CD14-positive monocyte (primary cell): ENCODE measurements around the gene SLC38A1. TPM values are rescaled to one million over a fixed set of nuclear protein-coding genes. Genes with fewer than 3 reads are reported as not detected.
"Not testable (repeated sequence)": the region's sequence is repeated elsewhere in the genome, so short reads cannot be mapped to it uniquely, and the experiment has no call there.

Source experiments
- DNase-seq, 3 donors: peaks; one replicate each; pipeline ENCODE4 v3.0.0-alpha.2; 2011 to 2022
- H2AFZ ChIP-seq: 2 replicates; pipeline ENCODE4 v1.6.0; 2012; ENCODE audit warnings: mild to moderate bottlenecking, low read depth, low read length, inconsistent platforms; ENCODE audit not compliant: insufficient read depth, poor library complexity, severe bottlenecking
- H3K27ac ChIP-seq, 2 donors: 1 replicate in 1 of 2; 2 replicates in 1 of 2; pipeline ENCODE4 v1.5.1; 2012 to 2013; ENCODE audit warnings: low read length in 2 of 2, control low read depth in 1 of 2, inconsistent platforms in 1 of 2, low read depth in 1 of 2, mild to moderate bottlenecking in 1 of 2
- H3K27me3 ChIP-seq, 2 donors: one replicate each; pipeline versions ENCODE4 v1.6.0 to v1.6.1; 2011 to 2013; ENCODE audit warnings: low read length in 2 of 2; ENCODE audit not compliant: control insufficient read depth in 2 of 2, insufficient read depth in 2 of 2
- H3K36me3 ChIP-seq, 2 donors: replicated peaks in 1 of 2; 1 replicate in 1 of 2; 2 replicates in 1 of 2; pipeline versions ENCODE4 v1.5.1 to v1.6.1; 2012 to 2013; ENCODE audit warnings: low read length in 2 of 2, control low read depth in 1 of 2, inconsistent platforms in 1 of 2, mild to moderate bottlenecking in 1 of 2; ENCODE audit not compliant: insufficient read depth in 2 of 2, control insufficient read depth in 1 of 2
- H3K4me1 ChIP-seq, 2 donors: 1 replicate in 1 of 2; 2 replicates in 1 of 2; pipeline versions ENCODE4 v1.5.1 to v1.6.1; 2012 to 2013; ENCODE audit warnings: low read length in 2 of 2, control low read depth in 1 of 2, inconsistent platforms in 1 of 2, mild to moderate bottlenecking in 1 of 2, moderate library complexity in 1 of 2; ENCODE audit not compliant: insufficient read depth in 2 of 2, control insufficient read depth in 1 of 2
- H3K4me2 ChIP-seq: replicated peaks from 2 replicates; pipeline ENCODE3; 2012; ENCODE audit warnings: low read length, moderate library complexity, mild to moderate bottlenecking; ENCODE audit not compliant: poor library complexity, severe bottlenecking; ENCODE audit errors: extremely low read depth
- H3K4me3 ChIP-seq, 3 experiments: fragments of 200-600 bp in 1 of 3; sonication (generic) in 1 of 3; replicated peaks in 1 of 3; 1 replicate in 2 of 3; 2 replicates in 1 of 3; pipeline ENCODE4 v1.5.1; 2011 to 2013; ENCODE audit warnings: low read length in 3 of 3, mild to moderate bottlenecking in 3 of 3, control low read depth in 2 of 3, low read depth in 2 of 3, inconsistent platforms in 1 of 3, moderate library complexity in 1 of 3
- H3K79me2 ChIP-seq: 2 replicates; pipeline ENCODE4 v1.6.0; 2012; ENCODE audit warnings: mild to moderate bottlenecking, control low read depth, inconsistent platforms, low read length, moderate library complexity; ENCODE audit not compliant: insufficient read depth
- H3K9ac ChIP-seq: 2 replicates; pipeline ENCODE4 v1.6.0; 2017; ENCODE audit warnings: low read length, mild to moderate bottlenecking; ENCODE audit not compliant: insufficient read depth, poor library complexity, severe bottlenecking
- H3K9me3 ChIP-seq, 2 donors: replicated peaks in 1 of 2; 1 replicate in 1 of 2; 2 replicates in 1 of 2; pipeline versions ENCODE4 v1.5.1 to v1.6.1; 2012 to 2013; ENCODE audit warnings: low read length in 2 of 2, control low read depth in 1 of 2; ENCODE audit not compliant: control insufficient read depth in 1 of 2, insufficient read depth in 1 of 2
- H4K20me1 ChIP-seq: 2 replicates; pipeline ENCODE4 v1.6.0; 2012; ENCODE audit warnings: mild to moderate bottlenecking, low read length, control low read depth, moderate library complexity; ENCODE audit not compliant: insufficient read depth
- H3K27ac Mint-ChIP-seq, 7 donors: one replicate each; pipeline ENCODE4 v1.8.0; 2020; ENCODE audit warnings: mild to moderate bottlenecking in 7 of 7, mixed read lengths in 7 of 7, moderate library complexity in 6 of 7, inconsistent platforms in 2 of 7
- H3K27me3 Mint-ChIP-seq, 3 donors: one replicate each; pipeline ENCODE4 v1.8.0; 2021 to 2022; ENCODE audit warnings: low read depth in 3 of 3, mild to moderate bottlenecking in 3 of 3, mixed read lengths in 3 of 3, moderate library complexity in 3 of 3, inconsistent platforms in 1 of 3
- H3K36me3 Mint-ChIP-seq, 2 donors: one replicate each; pipeline ENCODE4 v1.8.0; 2020; ENCODE audit warnings: mixed read lengths in 2 of 2, inconsistent platforms in 1 of 2, mild to moderate bottlenecking in 1 of 2
- H3K4me1 Mint-ChIP-seq: one replicate; pipeline ENCODE4 v1.8.0; 2020; ENCODE audit warnings: mild to moderate bottlenecking, mixed read lengths
- H3K4me3 Mint-ChIP-seq, 2 donors: one replicate each; pipeline ENCODE4 v1.8.0; 2020; ENCODE audit warnings: mild to moderate bottlenecking in 2 of 2, mixed read lengths in 2 of 2, moderate library complexity in 1 of 2
- H3K9me3 Mint-ChIP-seq, 7 donors: one replicate each; pipeline ENCODE4 v1.8.0; 2020 to 2022; ENCODE audit warnings: mixed read lengths in 7 of 7, mild to moderate bottlenecking in 6 of 7, moderate library complexity in 6 of 7, inconsistent platforms in 2 of 7
- CTCF ChIP-seq: fragments of 200-600 bp; IDR thresholded peaks from one replicate; pipeline ENCODE4 v1.8.0; 2022; ENCODE audit warnings: antibody characterized with exemption, mild to moderate bottlenecking
- WGBS: methylation state at CpG from one replicate; pipeline ENCODE4 v1.1.5; 2013; ENCODE audit warnings: missing lambda C conversion rate; ENCODE audit not compliant: insufficient coverage; 5-methylcytosine and 5-hydroxymethylcytosine counted together
- intact Hi-C, 2 donors: fragments of 100-400 bp; cut with micrococcal nuclease; formaldehyde crosslinking; loops; one replicate each; pipeline versions ENCODE4 v1.15.0 to v1.15.1; 2023
- polyA plus RNA-seq, 3 donors: library from polyadenylated mRNA; depleted of rRNA in 1 of 3; unstranded in 2 of 3; stranded (reverse) in 1 of 3; fragments of 300-500 nt in 2 of 3; fragments of >200 nt in 1 of 3; fragmentation: Illumina TruSeq in 2 of 3; gene quantifications; 1 replicate in 2 of 3; 2 replicates in 1 of 3; pipeline ENCODE4 v1.2.3, GENCODE V29; 2012 to 2021

The SLC38A1 gene
- polyA plus RNA-seq, 3 donors = 0.92 to 1.9 (median 1.6) TPM

GRCh38 chr12:46256942-46257341 lies 11.9 kb downstream of the SLC38A1 start:
- Mint-ChIP-seq H3K27me3 (no peaks in the 10 kb centered on the region), H3K4me1 (no peaks in the 10 kb centered on the region), H3K36me3 (peaks cover 1 to 2% of the 10 kb centered on the region in 2 donors), H3K4me3 (no peak overlapping the region), H3K27ac (no peak overlapping the region), H3K9me3 (peaks cover 0 to 2% (median 2%) of the 10 kb centered on the region in 7 donors)
- 100% methylated on average over 1 of the region's 3 CpGs for WGBS
- H3K4me3 ChIP-seq = no peak overlapping the region
- H3K27ac ChIP-seq = no peak overlapping the region
- H3K9me3 ChIP-seq = no peaks in the 10 kb centered on the region
- no peak overlapping the region for H2AFZ ChIP-seq
- intact Hi-C loops = no loop called here
- H3K4me2 ChIP-seq = no peak overlapping the region
- no peaks in the 10 kb centered on the region for H3K27me3 ChIP-seq
- H4K20me1 ChIP-seq = no peaks in the 10 kb centered on the region
- H3K36me3 ChIP-seq = no peaks in the 10 kb centered on the region
- no peaks in the 10 kb centered on the region for H3K4me1 ChIP-seq
- no peaks in the 10 kb centered on the region for H3K79me2 ChIP-seq
- DNase-seq = no peak
- TF ChIP-seq CTCF = no peak
- no peak overlapping the region for H3K9ac ChIP-seq

- Mint-ChIP-seq H3K27ac (no peak overlapping the region), H3K36me3 (peaks cover 5 to 7% of the 10 kb centered on the region in 2 donors), H3K4me1 (no peaks in the 10 kb centered on the region), H3K4me3 (no peak overlapping the region), H3K27me3 (peaks cover 0 to 1% (median 0%) of the 10 kb centered on the region in 3 donors), H3K9me3 (peaks cover 4 to 21% (median 18%) of the 10 kb centered on the region in 7 donors)
- Histone ChIP-seq H3K9me3 (no peaks in the 10 kb centered on the region), H3K27me3 (no peaks in the 10 kb centered on the region), H3K36me3 (no peaks in the 10 kb centered on the region), H3K9ac (no peak overlapping the region), H2AFZ (no peak overlapping the region), H4K20me1 (no peaks in the 10 kb centered on the region), H3K4me3 (no peak overlapping the region), H3K4me1 (no peaks in the 10 kb centered on the region), H3K79me2 (no peaks in the 10 kb centered on the region), H3K27ac (no peak overlapping the region), H3K4me2 (no peak overlapping the region)
- whole genome bisulfite sequencing = no CpG with 5 or more reads among the region's 2 CpGs
- intact Hi-C loops = no loop called here
- no peak for TF ChIP-seq CTCF
- DNase-seq = no peak
These were observed 15.2 kb downstream of the SLC38A1 start for GRCh38 chr12:46253544-46254162.

GRCh38 chr12:46251994-46252393 lies 16.8 kb downstream of the SLC38A1 start:
- H3K9ac ChIP-seq, H3K27me3 Mint-ChIP-seq, H4K20me1 ChIP-seq, intact Hi-C loops, H3K4me2 ChIP-seq, H3K36me3 ChIP-seq, H3K27ac ChIP-seq, H3K79me2 ChIP-seq, H3K4me1 ChIP-seq, H3K9me3 ChIP-seq, DNase-seq, H3K27ac Mint-ChIP-seq, H3K4me3 ChIP-seq, H2AFZ ChIP-seq, H3K4me1 Mint-ChIP-seq, H3K27me3 ChIP-seq, H3K4me3 Mint-ChIP-seq: not testable (repeated sequence)
- peaks cover 13 to 36% (median 31%) of the 10 kb centered on the region in 7 donors for H3K9me3 Mint-ChIP-seq
- H3K36me3 Mint-ChIP-seq = peaks cover 15 to 17% of the 10 kb centered on the region in 2 donors
- WGBS = 100% methylated on average over 1 of the region's 5 CpGs
